ENCODE results near the gene CTDSPL.

DNA sequence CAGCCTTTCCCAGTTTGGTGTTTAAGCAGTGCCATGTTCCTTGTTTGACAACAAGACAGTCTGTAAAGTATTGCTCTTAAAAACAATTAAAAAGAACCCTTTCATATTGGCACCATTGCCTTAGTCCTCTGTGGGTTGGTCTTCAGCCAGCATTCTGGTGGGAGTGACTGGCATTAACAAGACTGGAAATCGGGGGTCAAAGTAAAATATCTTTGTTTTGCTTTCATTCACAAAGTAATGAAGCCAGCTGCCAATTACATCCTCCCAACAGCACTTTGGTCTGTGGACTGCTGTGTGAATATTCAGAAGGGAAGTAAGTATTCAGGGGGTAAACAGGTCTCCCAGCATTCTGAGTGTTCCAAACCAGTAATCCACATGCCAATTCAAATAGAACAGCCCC, 120.7 kb downstream of the CTDSPL start:
- no peak for TF ChIP-seq CTCF (IDR thresholded peaks at IDR 0.05)
- no peak for TF ChIP-seq POLR2A (IDR thresholded peaks at IDR 0.05)
